Measurements from ENCODE around the gene CAST.

Gene CAST

DNA sequence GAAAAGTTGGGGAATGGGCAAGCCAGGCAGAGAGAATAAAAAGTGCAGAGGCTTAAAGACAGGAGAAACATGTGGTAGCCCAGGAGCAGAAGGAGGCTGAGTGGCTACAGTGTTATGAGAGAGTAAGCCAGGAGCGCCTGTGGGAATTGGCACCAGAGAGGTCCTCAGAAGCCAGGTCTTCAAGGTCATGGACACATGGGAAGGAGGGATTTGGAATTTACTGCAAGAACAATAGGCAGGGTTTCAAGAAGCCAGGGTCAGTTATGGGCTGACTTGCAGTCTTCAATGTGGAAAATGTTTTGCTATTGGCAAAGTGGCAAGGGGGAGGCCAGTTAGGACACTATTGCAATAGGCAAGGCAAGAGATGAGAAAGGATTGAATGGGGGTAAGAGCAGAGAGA is 116.2 kb downstream of the CAST start:
- Histone ChIP-seq H3K9ac (ENCODE audit: insufficient read length, low read depth) (no peak overlapping the region), H3K36me3 (ENCODE audit: insufficient read depth, insufficient read length, low read length) (peaks cover 44% of the 10 kb centered on the region), H3K4me3 (ENCODE audit: insufficient read length, low read depth) (no peak overlapping the region), H3K27me3 (ENCODE audit: insufficient read depth, insufficient read length) (no peaks in the 10 kb centered on the region), H3K4me1 (ENCODE audit: insufficient read depth, insufficient read length) (no peaks in the 10 kb centered on the region), H3K9me3 (ENCODE audit: insufficient read depth, low read length) (no peaks in the 10 kb centered on the region)
- no peak for TF ChIP-seq ZNF274 (IDR thresholded peaks at IDR 0.05; ENCODE audit: low read depth, low read length)
- TF ChIP-seq SUZ12 (IDR thresholded peaks at IDR 0.05; ENCODE audit: extremely low read depth, insufficient read depth, insufficient read length) = no peak
- TF ChIP-seq YY1 (IDR thresholded peaks at IDR 0.05; ENCODE audit: insufficient read depth, insufficient read length) = no peak
- DNase-seq (ENCODE audit: low read depth, low spot score) = no peak

DNA sequence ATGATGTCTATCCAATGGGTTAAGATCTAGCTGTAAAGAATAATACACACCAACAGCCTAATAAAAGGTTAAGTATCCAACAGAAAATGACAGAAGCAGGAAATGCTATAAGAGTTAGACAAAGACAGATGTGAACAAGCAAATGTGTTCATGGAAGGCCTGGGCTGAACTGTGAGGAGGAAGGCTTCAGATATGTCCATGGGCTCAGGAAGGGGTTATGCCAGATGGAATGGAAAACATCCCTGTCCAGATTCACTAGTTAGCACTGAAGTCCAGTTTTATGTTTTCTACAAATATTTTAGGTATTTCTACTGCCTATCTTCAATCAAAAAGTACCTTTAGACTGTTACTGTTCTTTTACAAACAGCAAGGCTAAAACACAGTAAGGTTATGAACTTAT is 118.5 kb downstream of the CAST start:
- Histone ChIP-seq H3K4me1 (ENCODE audit: insufficient read depth, insufficient read length) (no peaks in the 10 kb centered on the region), H3K9ac (ENCODE audit: insufficient read length, low read depth) (no peak overlapping the region), H3K36me3 (ENCODE audit: insufficient read depth, insufficient read length, low read length) (peaks cover 26% of the 10 kb centered on the region), H3K9me3 (ENCODE audit: insufficient read depth, low read length) (no peaks in the 10 kb centered on the region), H3K4me3 (ENCODE audit: insufficient read length, low read depth) (no peak overlapping the region), H3K27me3 (ENCODE audit: insufficient read depth, insufficient read length) (no peaks in the 10 kb centered on the region)
- DNase-seq (ENCODE audit: low read depth, low spot score) = no peak
- TF ChIP-seq SUZ12 (IDR thresholded peaks at IDR 0.05; ENCODE audit: extremely low read depth, insufficient read depth, insufficient read length) (no peak), YY1 (IDR thresholded peaks at IDR 0.05; ENCODE audit: insufficient read depth, insufficient read length) (no peak), ZNF274 (IDR thresholded peaks at IDR 0.05; ENCODE audit: low read depth, low read length) (no peak)

DNA sequence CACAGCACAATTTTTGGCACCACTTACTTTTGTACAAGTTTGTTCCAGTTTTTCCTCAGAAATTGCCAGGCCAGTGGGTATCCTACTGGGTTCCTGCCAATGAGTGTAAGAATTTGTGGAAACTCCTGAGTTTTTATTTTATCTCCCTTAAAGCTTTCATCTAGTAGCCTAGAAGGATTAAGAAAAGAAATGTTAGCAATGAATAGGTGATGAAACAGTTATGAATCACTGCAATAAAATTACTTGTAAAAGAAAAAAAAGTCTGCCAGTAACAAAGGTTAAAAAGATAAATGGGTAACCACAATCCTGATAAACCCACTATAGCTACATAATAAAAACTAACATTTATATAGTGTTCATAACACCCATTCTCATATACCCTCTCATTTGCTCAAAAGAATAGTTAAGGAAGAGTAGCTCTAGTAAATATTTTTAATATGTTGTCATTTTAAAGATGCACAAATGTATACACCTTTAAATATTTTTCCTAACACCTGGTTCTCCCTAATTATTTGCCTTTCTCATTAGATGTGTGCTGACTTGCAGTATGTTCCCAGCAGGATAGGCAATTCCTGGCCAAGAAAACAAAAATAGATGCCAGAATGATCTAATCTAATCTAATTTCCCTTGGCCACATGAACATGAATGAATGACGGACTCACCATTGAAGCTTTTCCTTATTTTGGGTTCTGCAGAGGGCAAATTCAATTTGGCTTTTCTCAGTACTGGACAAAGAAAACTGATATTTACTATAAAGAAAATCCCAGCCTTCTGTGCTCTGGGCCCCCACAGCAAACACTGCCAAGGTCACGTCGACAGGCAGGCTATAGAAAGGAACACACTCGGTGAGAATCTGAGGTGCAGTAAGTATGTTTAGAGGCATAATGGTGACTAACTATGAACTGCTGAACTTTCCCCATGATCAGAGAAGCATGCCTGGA is 119.1 kb downstream of the CAST start:
- Histone ChIP-seq H3K36me3 (ENCODE audit: insufficient read depth, insufficient read length, low read length) (peaks cover 22% of the 10 kb centered on the region), H3K9me3 (ENCODE audit: insufficient read depth, low read length) (no peaks in the 10 kb centered on the region), H3K9ac (ENCODE audit: insufficient read length, low read depth) (no peak overlapping the region), H3K4me3 (ENCODE audit: insufficient read length, low read depth) (no peak overlapping the region), H3K4me1 (ENCODE audit: insufficient read depth, insufficient read length) (no peaks in the 10 kb centered on the region), H3K27me3 (ENCODE audit: insufficient read depth, insufficient read length) (no peaks in the 10 kb centered on the region)
- TF ChIP-seq ZNF274 (IDR thresholded peaks at IDR 0.05; ENCODE audit: low read depth, low read length) (no peak), YY1 (IDR thresholded peaks at IDR 0.05; ENCODE audit: insufficient read depth, insufficient read length) (no peak), SUZ12 (IDR thresholded peaks at IDR 0.05; ENCODE audit: extremely low read depth, insufficient read depth, insufficient read length) (no peak)
- no peak for DNase-seq (ENCODE audit: low read depth, low spot score)

DNA sequence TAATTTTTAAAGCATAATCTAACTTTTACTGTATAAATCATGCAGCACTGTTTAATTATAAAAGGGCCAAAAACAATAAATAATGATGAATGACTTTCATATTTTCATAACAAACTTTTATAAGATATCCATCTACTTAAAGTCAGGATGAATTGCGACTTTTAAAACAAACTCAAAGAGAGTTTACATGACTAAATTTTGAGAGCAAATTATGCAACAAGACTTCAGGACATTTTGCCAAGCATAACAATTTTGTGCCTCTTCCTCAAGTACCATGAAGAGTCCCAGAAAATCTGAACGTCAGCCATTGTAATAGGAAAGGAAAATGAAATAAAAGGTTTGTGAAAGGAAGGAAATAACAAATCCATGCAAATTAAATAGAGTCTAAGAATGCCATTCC is 121.2 kb downstream of the CAST start:
- Histone ChIP-seq H3K9ac (ENCODE audit: insufficient read length, low read depth) (no peak overlapping the region), H3K9me3 (ENCODE audit: insufficient read depth, low read length) (no peaks in the 10 kb centered on the region), H3K4me3 (ENCODE audit: insufficient read length, low read depth) (no peak overlapping the region), H3K36me3 (ENCODE audit: insufficient read depth, insufficient read length, low read length) (peaks cover 23% of the 10 kb centered on the region), H3K4me1 (ENCODE audit: insufficient read depth, insufficient read length) (no peaks in the 10 kb centered on the region), H3K27me3 (ENCODE audit: insufficient read depth, insufficient read length) (no peaks in the 10 kb centered on the region)
- no peak for TF ChIP-seq ZNF274 (IDR thresholded peaks at IDR 0.05; ENCODE audit: low read depth, low read length)
- no peak for TF ChIP-seq YY1 (IDR thresholded peaks at IDR 0.05; ENCODE audit: insufficient read depth, insufficient read length)
- DNase-seq (ENCODE audit: low read depth, low spot score) = no peak

DNA sequence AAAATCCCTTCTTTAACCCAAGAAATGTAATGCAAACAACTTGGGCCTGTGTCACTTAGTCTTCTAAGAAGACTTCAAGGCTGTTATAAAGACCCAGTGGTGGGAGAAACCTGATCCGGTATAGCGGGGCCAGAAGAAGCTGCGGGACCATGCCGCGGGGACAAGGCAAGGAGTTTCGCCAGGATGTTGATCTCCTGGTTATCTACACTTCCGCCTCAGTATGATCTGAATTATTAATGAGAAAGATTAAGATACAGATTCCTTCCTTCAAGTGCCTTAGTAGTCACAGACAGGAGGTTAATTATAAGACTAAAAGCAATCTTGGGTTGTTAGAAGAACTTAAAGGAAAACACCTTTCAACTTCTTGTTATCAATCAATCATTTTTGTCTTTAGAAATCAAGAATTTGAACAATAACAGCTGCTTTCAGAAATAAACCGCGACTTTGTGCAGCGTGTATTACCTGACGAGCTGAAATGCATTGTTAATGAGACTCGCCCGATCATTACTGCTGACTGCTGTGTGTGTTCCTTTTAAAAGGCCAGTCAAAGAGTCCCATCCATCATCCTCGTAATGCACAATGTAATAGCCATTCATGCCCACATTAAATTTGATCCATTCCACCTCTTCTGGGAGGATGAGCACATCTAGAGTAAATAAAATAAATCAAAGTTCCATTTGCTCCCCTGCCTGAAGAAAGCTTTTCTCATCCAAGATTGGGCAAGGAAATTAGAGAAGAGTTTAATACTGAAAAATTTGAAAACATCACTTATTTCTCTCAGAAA is 123.3 kb downstream of the CAST start:
- H3K36me3 ChIP-seq (ENCODE audit: insufficient read depth, insufficient read length, low read length) = peaks cover 17% of the 10 kb centered on the region
- no peaks in the 10 kb centered on the region for H3K27me3 ChIP-seq (ENCODE audit: insufficient read depth, insufficient read length)
- no peak for DNase-seq (ENCODE audit: low read depth, low spot score)

DNA sequence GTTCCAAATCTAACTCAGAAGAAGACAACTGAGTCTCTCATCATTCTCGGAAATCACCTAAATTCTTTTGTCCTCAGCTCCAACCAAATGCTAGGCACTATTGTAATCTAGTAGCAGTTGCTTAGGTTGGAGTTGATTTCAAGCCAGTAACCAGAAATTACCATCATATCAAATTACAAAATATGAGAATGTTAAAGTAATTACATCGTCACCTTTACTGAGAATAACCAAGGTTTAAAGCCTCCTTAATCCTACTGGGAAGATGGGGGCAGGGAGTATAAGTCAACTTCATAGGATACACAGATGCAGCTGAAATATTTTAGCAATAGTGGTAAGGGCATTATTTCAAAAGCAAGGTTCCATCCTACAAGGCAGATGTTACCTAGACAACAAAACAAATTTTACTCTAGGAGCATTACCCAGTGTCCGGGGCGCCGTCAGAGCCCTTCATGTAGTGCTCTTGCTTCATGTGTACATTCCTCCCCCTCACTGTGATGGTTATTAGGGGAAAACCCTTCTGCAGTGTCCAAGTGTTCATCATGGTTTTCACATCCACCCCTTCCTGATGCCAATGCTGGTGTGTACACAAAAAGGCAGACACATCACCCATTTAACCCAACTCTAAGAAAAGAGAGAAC is 126.1 kb downstream of the CAST start:
- Histone ChIP-seq H3K36me3 (ENCODE audit: insufficient read depth, insufficient read length, low read length) (peaks cover 7% of the 10 kb centered on the region), H3K4me3 (ENCODE audit: insufficient read length, low read depth) (no peak overlapping the region), H3K9ac (ENCODE audit: insufficient read length, low read depth) (no peak overlapping the region), H3K4me1 (ENCODE audit: insufficient read depth, insufficient read length) (no peaks in the 10 kb centered on the region), H3K9me3 (ENCODE audit: insufficient read depth, low read length) (no peaks in the 10 kb centered on the region), H3K27me3 (ENCODE audit: insufficient read depth, insufficient read length) (no peaks in the 10 kb centered on the region)
- TF ChIP-seq YY1 (IDR thresholded peaks at IDR 0.05; ENCODE audit: insufficient read depth, insufficient read length) (no peak), ZNF274 (IDR thresholded peaks at IDR 0.05; ENCODE audit: low read depth, low read length) (no peak), SUZ12 (IDR thresholded peaks at IDR 0.05; ENCODE audit: extremely low read depth, insufficient read depth, insufficient read length) (no peak)
- DNase-seq (ENCODE audit: low read depth, low spot score) = no peak

More for the DNA sequence above, 123.3 kb downstream of the CAST start:
- Histone ChIP-seq H3K4me3 (ENCODE audit: insufficient read length, low read depth) (no peak overlapping the region), H3K9ac (ENCODE audit: insufficient read length, low read depth) (no peak overlapping the region), H3K4me1 (ENCODE audit: insufficient read depth, insufficient read length) (no peaks in the 10 kb centered on the region), H3K9me3 (ENCODE audit: insufficient read depth, low read length) (no peaks in the 10 kb centered on the region)
- TF ChIP-seq SUZ12 (IDR thresholded peaks at IDR 0.05; ENCODE audit: extremely low read depth, insufficient read depth, insufficient read length) (no peak), ZNF274 (IDR thresholded peaks at IDR 0.05; ENCODE audit: low read depth, low read length) (no peak), YY1 (IDR thresholded peaks at IDR 0.05; ENCODE audit: insufficient read depth, insufficient read length) (no peak)

Data from NT2/D1 (cell line).